Fibroblast of lung (primary cell): ENCODE results near the gene SETBP1.

Experiments
- EZH2 ChIP-seq: IDR thresholded peaks from 2 replicates; pipeline ENCODE4 v1.5.1; 2012; ENCODE audit warnings: low read length, control low read depth, mild to moderate bottlenecking; ENCODE audit errors: missing control alignments
- TF ChIP-seq, protein P1 (sequence below), 2 donors: IDR thresholded peaks in 1 of 2; conservative IDR thresholded peaks in 1 of 2; 1 replicate in 1 of 2; 2 replicates in 1 of 2; pipeline ENCODE4 v1.5.1; 2011 to 2012; ENCODE audit warnings: low read length in 2 of 2, control low read depth in 1 of 2, inconsistent platforms in 1 of 2, low read depth in 1 of 2, mild to moderate bottlenecking in 1 of 2

DNA sequence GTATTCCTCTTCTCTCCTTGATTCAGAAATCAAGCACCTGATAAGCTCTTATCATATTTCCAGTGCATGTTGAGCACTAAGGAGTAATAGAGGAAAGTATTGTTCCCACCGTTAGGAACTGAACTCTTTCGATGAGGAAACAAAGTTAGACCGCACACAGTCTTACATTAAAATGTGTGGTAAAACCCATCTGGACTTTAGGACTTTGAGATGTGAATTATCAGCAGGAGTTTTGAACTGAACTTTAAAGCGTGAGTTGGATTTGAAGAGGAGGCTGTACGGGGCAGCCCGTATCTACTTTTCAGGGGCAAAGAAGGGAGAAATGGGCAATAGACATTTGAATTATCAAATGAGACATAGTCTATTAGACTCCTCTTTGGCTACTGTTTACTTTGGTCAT lies 134.4 kb downstream of the SETBP1 start:
- TF ChIP-seq, protein P1, sequence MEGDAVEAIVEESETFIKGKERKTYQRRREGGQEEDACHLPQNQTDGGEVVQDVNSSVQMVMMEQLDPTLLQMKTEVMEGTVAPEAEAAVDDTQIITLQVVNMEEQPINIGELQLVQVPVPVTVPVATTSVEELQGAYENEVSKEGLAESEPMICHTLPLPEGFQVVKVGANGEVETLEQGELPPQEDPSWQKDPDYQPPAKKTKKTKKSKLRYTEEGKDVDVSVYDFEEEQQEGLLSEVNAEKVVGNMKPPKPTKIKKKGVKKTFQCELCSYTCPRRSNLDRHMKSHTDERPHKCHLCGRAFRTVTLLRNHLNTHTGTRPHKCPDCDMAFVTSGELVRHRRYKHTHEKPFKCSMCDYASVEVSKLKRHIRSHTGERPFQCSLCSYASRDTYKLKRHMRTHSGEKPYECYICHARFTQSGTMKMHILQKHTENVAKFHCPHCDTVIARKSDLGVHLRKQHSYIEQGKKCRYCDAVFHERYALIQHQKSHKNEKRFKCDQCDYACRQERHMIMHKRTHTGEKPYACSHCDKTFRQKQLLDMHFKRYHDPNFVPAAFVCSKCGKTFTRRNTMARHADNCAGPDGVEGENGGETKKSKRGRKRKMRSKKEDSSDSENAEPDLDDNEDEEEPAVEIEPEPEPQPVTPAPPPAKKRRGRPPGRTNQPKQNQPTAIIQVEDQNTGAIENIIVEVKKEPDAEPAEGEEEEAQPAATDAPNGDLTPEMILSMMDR (conservative IDR thresholded peaks at IDR 0.05 in 1 of 2, IDR thresholded peaks at IDR 0.05 in 1 of 2; ENCODE audit: low read depth in 1 of 2, low read length in 2 of 2), result no peak
- no peak for TF ChIP-seq EZH2
